ENCODE measurements around the gene MMP15. TPM values are rescaled to one million over a fixed set of nuclear protein-coding genes. Genes with fewer than 3 reads are reported as not detected.

The MMP15 gene
- total RNA-seq, 1 experiment from 2014 or later: 4.5 TPM

GRCh38 chr16:58010886-58011285 lies 14.7 kb upstream of the MMP15 start:
- Histone ChIP-seq H3K27ac (ENCODE audit: low read depth, low read length, poor library complexity, severe bottlenecking) (no peak overlapping the region), H3K4me3 (ENCODE audit: low read depth, low read length, poor library complexity, severe bottlenecking) (no peak overlapping the region), H3K36me3 (ENCODE audit: insufficient read depth, low read length, poor library complexity, severe bottlenecking) (peaks cover 41% of the 10 kb centered on the region), H3K27me3 (replicated peaks; ENCODE audit: insufficient read depth, low read depth, low read length, poor library complexity) (no peaks in the 10 kb centered on the region), H3K4me1 (ENCODE audit: insufficient read depth, low read length, poor library complexity, severe bottlenecking) (peaks cover 5% of the 10 kb centered on the region), H3K9me3 (ENCODE audit: low read depth, low read length, poor library complexity, severe bottlenecking) (no peaks in the 10 kb centered on the region)
- POLR2A ChIA-PET (ENCODE audit: low non-redundant PET): no interaction called here
- BruUV-seq (replicated peaks): no TSS peak
- TF ChIP-seq, protein P1, sequence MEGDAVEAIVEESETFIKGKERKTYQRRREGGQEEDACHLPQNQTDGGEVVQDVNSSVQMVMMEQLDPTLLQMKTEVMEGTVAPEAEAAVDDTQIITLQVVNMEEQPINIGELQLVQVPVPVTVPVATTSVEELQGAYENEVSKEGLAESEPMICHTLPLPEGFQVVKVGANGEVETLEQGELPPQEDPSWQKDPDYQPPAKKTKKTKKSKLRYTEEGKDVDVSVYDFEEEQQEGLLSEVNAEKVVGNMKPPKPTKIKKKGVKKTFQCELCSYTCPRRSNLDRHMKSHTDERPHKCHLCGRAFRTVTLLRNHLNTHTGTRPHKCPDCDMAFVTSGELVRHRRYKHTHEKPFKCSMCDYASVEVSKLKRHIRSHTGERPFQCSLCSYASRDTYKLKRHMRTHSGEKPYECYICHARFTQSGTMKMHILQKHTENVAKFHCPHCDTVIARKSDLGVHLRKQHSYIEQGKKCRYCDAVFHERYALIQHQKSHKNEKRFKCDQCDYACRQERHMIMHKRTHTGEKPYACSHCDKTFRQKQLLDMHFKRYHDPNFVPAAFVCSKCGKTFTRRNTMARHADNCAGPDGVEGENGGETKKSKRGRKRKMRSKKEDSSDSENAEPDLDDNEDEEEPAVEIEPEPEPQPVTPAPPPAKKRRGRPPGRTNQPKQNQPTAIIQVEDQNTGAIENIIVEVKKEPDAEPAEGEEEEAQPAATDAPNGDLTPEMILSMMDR (conservative IDR thresholded peaks at IDR 0.05; ENCODE audit: low read depth, low read length): no peak
- TF ChIP-seq EZH2 (IDR thresholded peaks at IDR 0.05; ENCODE audit: borderline replicate concordance, low read depth, low read length, poor library complexity, severe bottlenecking): no peak
- intact Hi-C loops (cut with micrococcal nuclease; ENCODE audit: unreplicated experiment): loop anchor here (5.0 kb wide), 1 partner anchor 364 kb away; no protein-coding TSS in a partner anchor
- CTCF ChIA-PET: interaction anchor here (1.7 kb wide), 1 partner anchor 10 kb away, joined by 4 read pairs; the partner anchor contains the start of gene ZNF319
- peak; percentile 65 for DNase-seq (ENCODE audit: low spot score)

DNA sequence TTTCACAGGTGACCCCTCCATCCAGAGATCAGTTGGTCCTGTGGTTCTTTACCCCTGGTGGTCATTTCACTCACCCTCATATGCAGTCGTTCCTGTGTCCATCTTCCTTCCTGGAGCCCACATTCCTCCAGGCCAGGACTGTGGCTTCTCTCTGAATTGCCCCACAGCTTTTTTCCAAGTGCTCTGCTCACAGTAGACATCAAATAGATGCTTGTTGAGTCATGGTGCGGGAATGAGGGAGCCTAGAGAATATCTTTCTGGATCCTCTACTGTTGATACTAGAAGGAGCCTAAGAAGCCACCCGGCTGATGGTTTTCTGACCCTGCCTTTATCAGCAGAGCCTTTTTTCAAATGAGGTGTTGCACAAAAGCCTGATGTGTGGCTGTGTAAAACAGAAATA lies 13.9 kb upstream of the MMP15 start:
- Histone ChIP-seq H3K4me3 (ENCODE audit: low read depth, low read length, poor library complexity, severe bottlenecking) (no peak overlapping the region), H3K27me3 (replicated peaks; ENCODE audit: insufficient read depth, low read depth, low read length, poor library complexity) (no peaks in the 10 kb centered on the region), H3K36me3 (ENCODE audit: insufficient read depth, low read length, poor library complexity, severe bottlenecking) (peaks cover 34% of the 10 kb centered on the region), H3K4me1 (ENCODE audit: insufficient read depth, low read length, poor library complexity, severe bottlenecking) (peaks cover 5% of the 10 kb centered on the region), H3K27ac (ENCODE audit: low read depth, low read length, poor library complexity, severe bottlenecking) (peak overlapping the region; percentile 30), H3K9me3 (ENCODE audit: low read depth, low read length, poor library complexity, severe bottlenecking) (no peaks in the 10 kb centered on the region)
- ChIA-PET CTCF (no interaction called here), POLR2A (ENCODE audit: low non-redundant PET) (no interaction called here)
- no TSS peak for BruUV-seq (replicated peaks)
- intact Hi-C loops (cut with micrococcal nuclease; ENCODE audit: unreplicated experiment): loop anchor here (5.0 kb wide), 1 partner anchor 364 kb away; no protein-coding TSS in a partner anchor
- TF ChIP-seq, protein P1 (conservative IDR thresholded peaks at IDR 0.05; ENCODE audit: low read depth, low read length): no peak
- no peak for TF ChIP-seq EZH2 (IDR thresholded peaks at IDR 0.05; ENCODE audit: borderline replicate concordance, low read depth, low read length, poor library complexity, severe bottlenecking)
- peak; percentile 29 for DNase-seq (ENCODE audit: low spot score)

- intact Hi-C loops (cut with micrococcal nuclease; ENCODE audit: unreplicated experiment): loop anchor here (5.0 kb wide), 1 partner anchor 365 kb away; no protein-coding TSS in a partner anchor
- Histone ChIP-seq H3K27ac (ENCODE audit: low read depth, low read length, poor library complexity, severe bottlenecking) (no peak overlapping the region), H3K9me3 (ENCODE audit: low read depth, low read length, poor library complexity, severe bottlenecking) (no peaks in the 10 kb centered on the region), H3K4me3 (ENCODE audit: low read depth, low read length, poor library complexity, severe bottlenecking) (no peak overlapping the region), H3K27me3 (replicated peaks; ENCODE audit: insufficient read depth, low read depth, low read length, poor library complexity) (no peaks in the 10 kb centered on the region), H3K4me1 (ENCODE audit: insufficient read depth, low read length, poor library complexity, severe bottlenecking) (peaks cover 5% of the 10 kb centered on the region), H3K36me3 (ENCODE audit: insufficient read depth, low read length, poor library complexity, severe bottlenecking) (peaks cover 26% of the 10 kb centered on the region)
- ChIA-PET POLR2A (ENCODE audit: low non-redundant PET) (no interaction called here), CTCF (no interaction called here)
- TF ChIP-seq, protein P1 (conservative IDR thresholded peaks at IDR 0.05; ENCODE audit: low read depth, low read length): no peak
- no peak for TF ChIP-seq EZH2 (IDR thresholded peaks at IDR 0.05; ENCODE audit: borderline replicate concordance, low read depth, low read length, poor library complexity, severe bottlenecking)
- BruUV-seq (replicated peaks): no TSS peak
- no peak for DNase-seq (ENCODE audit: low spot score)
These were observed 13.1 kb upstream of the MMP15 start for GRCh38 chr16:58012481-58012880.
